ENCODE data around the gene TLR2.

GRCh38 chr4:153638999-153639398 is 45.1 kb upstream of the TLR2 start:
- TF ChIP-seq CTCF (IDR thresholded peaks at IDR 0.05) (no peak), POLR2A (IDR thresholded peaks at IDR 0.05) (no peak), POLR2AphosphoS5 (IDR thresholded peaks at IDR 0.05) (no peak)

All from breast epithelium (tissue), 3 donors.